Glutamatergic neuron (in vitro differentiated cells): Measurements from ENCODE around the gene PPP1R3D. TPM values are rescaled to one million over a fixed set of nuclear protein-coding genes. Genes with fewer than 3 reads are reported as not detected.

Experiments used
- DNase-seq: peaks from one replicate; pipeline ENCODE4 v3.0.0; 2022
- H3K27ac Mint-ChIP-seq: one replicate; pipeline ENCODE4 v1.8.0; 2020; ENCODE audit warnings: mild to moderate bottlenecking, mixed read lengths, inconsistent platforms; ENCODE audit not compliant: unreplicated experiment
- H3K27me3 Mint-ChIP-seq: one replicate; pipeline ENCODE4 v1.8.0; 2020; ENCODE audit warnings: mild to moderate bottlenecking, moderate library complexity, mixed read lengths, inconsistent platforms; ENCODE audit not compliant: unreplicated experiment
- H3K36me3 Mint-ChIP-seq: one replicate; pipeline ENCODE4 v1.8.0; 2020; ENCODE audit warnings: mild to moderate bottlenecking, mixed read lengths, inconsistent platforms; ENCODE audit not compliant: unreplicated experiment
- H3K4me1 Mint-ChIP-seq: one replicate; pipeline ENCODE4 v1.8.0; 2020; ENCODE audit warnings: mild to moderate bottlenecking, low read depth, mixed read lengths, inconsistent platforms; ENCODE audit not compliant: unreplicated experiment
- H3K4me3 Mint-ChIP-seq: one replicate; pipeline ENCODE4 v1.8.0; 2020; ENCODE audit warnings: mild to moderate bottlenecking, mixed read lengths, inconsistent platforms; ENCODE audit not compliant: unreplicated experiment
- H3K9me3 Mint-ChIP-seq: one replicate; pipeline ENCODE4 v1.8.0; 2020; ENCODE audit warnings: mild to moderate bottlenecking, moderate library complexity, mixed read lengths, inconsistent platforms; ENCODE audit not compliant: unreplicated experiment
- total RNA-seq: library from RNA; stranded (reverse); fragmentation: NEBNext Ultra II Directional; extraction: Animal tissue kit (Norgen Biotek cat#: 25700); gene quantifications from one replicate; pipeline ENCODE4 v1.2.1, GENCODE V29; 2021; ENCODE audit not compliant: unreplicated experiment
- TF ChIP-seq, protein P1 (sequence below): fragments of 200-600 bp; sonication (generic); IDR thresholded peaks from one replicate; pipeline ENCODE4 v1.5.0; 2021; ENCODE audit not compliant: partially characterized antibody, unreplicated experiment

The PPP1R3D gene
- total RNA-seq, 1 donor from 2014 or later = 1.3 TPM

GRCh38 chr20:59938696-59939051 lies 1.4 kb downstream of the PPP1R3D start:
- H3K27ac Mint-ChIP-seq = peak overlapping the region; percentile 64
- peak overlapping the region; percentile 85 for H3K4me3 Mint-ChIP-seq
- H3K4me1 Mint-ChIP-seq = peaks cover 10% of the 10 kb centered on the region
- H3K27me3 Mint-ChIP-seq = peaks cover 2% of the 10 kb centered on the region
- H3K9me3 Mint-ChIP-seq = peaks cover 7% of the 10 kb centered on the region
- TF ChIP-seq, protein P1, sequence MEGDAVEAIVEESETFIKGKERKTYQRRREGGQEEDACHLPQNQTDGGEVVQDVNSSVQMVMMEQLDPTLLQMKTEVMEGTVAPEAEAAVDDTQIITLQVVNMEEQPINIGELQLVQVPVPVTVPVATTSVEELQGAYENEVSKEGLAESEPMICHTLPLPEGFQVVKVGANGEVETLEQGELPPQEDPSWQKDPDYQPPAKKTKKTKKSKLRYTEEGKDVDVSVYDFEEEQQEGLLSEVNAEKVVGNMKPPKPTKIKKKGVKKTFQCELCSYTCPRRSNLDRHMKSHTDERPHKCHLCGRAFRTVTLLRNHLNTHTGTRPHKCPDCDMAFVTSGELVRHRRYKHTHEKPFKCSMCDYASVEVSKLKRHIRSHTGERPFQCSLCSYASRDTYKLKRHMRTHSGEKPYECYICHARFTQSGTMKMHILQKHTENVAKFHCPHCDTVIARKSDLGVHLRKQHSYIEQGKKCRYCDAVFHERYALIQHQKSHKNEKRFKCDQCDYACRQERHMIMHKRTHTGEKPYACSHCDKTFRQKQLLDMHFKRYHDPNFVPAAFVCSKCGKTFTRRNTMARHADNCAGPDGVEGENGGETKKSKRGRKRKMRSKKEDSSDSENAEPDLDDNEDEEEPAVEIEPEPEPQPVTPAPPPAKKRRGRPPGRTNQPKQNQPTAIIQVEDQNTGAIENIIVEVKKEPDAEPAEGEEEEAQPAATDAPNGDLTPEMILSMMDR = no peak
- no peak for DNase-seq
- H3K36me3 Mint-ChIP-seq = no peaks in the 10 kb centered on the region

- Mint-ChIP-seq H3K36me3 (no peaks in the 10 kb centered on the region), H3K4me1 (peaks cover 10% of the 10 kb centered on the region), H3K4me3 (peak overlapping the region; percentile 85), H3K27ac (no peak overlapping the region), H3K9me3 (peaks cover 7% of the 10 kb centered on the region), H3K27me3 (peaks cover 2% of the 10 kb centered on the region)
- no peak for DNase-seq
- TF ChIP-seq, protein P1 = no peak
Observed at GRCh38 chr20:59938221-59938620, 1.9 kb downstream of the PPP1R3D start.

DNA sequence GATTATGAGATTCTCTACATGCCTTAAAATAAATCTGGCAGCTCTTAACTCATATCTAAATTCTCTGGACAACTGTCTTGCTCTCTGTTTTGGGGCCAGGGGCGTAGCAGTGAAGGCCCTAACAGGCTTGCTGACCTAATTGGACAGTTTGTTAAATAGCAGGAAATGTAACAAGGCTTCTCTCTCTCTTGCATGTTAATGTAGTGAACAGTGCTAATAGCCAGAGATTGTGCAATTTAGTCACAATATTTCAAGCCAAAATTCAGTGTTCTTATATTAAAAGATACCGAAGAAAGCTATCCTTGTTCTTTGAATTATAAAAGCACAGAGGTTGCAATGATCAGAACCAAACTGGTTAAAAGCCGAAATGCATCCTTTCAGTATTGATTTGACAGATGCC lies 3.0 kb downstream of the PPP1R3D start:
- H3K4me1 Mint-ChIP-seq = peaks cover 10% of the 10 kb centered on the region
- no peak overlapping the region for H3K4me3 Mint-ChIP-seq
- no peak for DNase-seq
- peaks cover 9% of the 10 kb centered on the region for H3K9me3 Mint-ChIP-seq
- TF ChIP-seq, protein P1 = no peak
- no peak overlapping the region for H3K27ac Mint-ChIP-seq
- peaks cover 2% of the 10 kb centered on the region for H3K27me3 Mint-ChIP-seq
- no peaks in the 10 kb centered on the region for H3K36me3 Mint-ChIP-seq

- Mint-ChIP-seq H3K4me1 (peaks cover 7% of the 10 kb centered on the region), H3K27ac (no peak overlapping the region), H3K4me3 (no peak overlapping the region), H3K9me3 (peaks cover 9% of the 10 kb centered on the region), H3K27me3 (peaks cover 2% of the 10 kb centered on the region), H3K36me3 (no peaks in the 10 kb centered on the region)
- DNase-seq = no peak
- TF ChIP-seq, protein P1 = no peak
Observed at GRCh38 chr20:59936409-59936808, 3.7 kb downstream of the PPP1R3D start.

- no peak for DNase-seq
- no peak overlapping the region for H3K4me3 Mint-ChIP-seq
- no peaks in the 10 kb centered on the region for H3K36me3 Mint-ChIP-seq
- H3K9me3 Mint-ChIP-seq = peaks cover 8% of the 10 kb centered on the region
- H3K4me1 Mint-ChIP-seq = peaks cover 1% of the 10 kb centered on the region
- H3K27me3 Mint-ChIP-seq = peaks cover 2% of the 10 kb centered on the region
- TF ChIP-seq, protein P1 = no peak
- no peak overlapping the region for H3K27ac Mint-ChIP-seq
Observed at GRCh38 chr20:59935457-59936185, 4.5 kb downstream of the PPP1R3D start.
